Astrocyte of the cerebellum (primary cell): ENCODE data around the gene NT5DC3.

Source experiments
- DNase-seq: peaks from one replicate; pipeline ENCODE4 v3.0.0-alpha.2; 2011; ENCODE audit warnings: low read depth
- H3K4me3 ChIP-seq: 2 replicates; pipeline ENCODE4 v1.5.1; 2011; ENCODE audit warnings: mild to moderate bottlenecking, low read depth, low read length, moderate library complexity
- in situ Hi-C: cut with HindIII; loops from 2 replicates; pipeline ENCODE4 v1.10.0; 2017; ENCODE audit warnings: low sequenced_read_pairs
- TF ChIP-seq, protein P1 (sequence below): IDR thresholded peaks from 2 replicates; pipeline ENCODE4 v1.5.1; 2012; ENCODE audit warnings: low read length, low read depth, moderate library complexity, mild to moderate bottlenecking; ENCODE audit errors: missing control alignments

NT5DC3 gene

DNA sequence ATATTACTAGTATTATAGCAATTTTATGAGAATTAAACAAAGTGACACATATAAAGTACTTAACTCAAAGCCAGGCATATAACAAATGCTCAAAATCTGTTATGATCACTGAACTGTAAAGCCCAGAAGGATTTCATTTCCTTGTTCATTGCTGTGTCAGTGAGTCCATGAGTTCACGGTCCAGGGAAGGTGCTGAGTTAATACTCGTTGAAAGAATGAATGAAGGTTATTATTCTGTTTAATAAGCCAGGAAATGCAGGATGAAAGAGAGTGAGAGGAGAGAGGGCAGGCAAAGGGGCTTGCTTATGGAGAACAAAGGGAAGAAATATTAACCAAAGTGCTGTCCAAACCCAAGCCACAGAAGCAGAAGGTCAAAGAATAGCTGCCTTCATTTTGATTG, 40.2 kb upstream of the NT5DC3 start:
- TF ChIP-seq, protein P1, sequence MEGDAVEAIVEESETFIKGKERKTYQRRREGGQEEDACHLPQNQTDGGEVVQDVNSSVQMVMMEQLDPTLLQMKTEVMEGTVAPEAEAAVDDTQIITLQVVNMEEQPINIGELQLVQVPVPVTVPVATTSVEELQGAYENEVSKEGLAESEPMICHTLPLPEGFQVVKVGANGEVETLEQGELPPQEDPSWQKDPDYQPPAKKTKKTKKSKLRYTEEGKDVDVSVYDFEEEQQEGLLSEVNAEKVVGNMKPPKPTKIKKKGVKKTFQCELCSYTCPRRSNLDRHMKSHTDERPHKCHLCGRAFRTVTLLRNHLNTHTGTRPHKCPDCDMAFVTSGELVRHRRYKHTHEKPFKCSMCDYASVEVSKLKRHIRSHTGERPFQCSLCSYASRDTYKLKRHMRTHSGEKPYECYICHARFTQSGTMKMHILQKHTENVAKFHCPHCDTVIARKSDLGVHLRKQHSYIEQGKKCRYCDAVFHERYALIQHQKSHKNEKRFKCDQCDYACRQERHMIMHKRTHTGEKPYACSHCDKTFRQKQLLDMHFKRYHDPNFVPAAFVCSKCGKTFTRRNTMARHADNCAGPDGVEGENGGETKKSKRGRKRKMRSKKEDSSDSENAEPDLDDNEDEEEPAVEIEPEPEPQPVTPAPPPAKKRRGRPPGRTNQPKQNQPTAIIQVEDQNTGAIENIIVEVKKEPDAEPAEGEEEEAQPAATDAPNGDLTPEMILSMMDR = no peak
- no peak for DNase-seq
- no peak overlapping the region for H3K4me3 ChIP-seq
- in situ Hi-C loops = no loop called here

DNA sequence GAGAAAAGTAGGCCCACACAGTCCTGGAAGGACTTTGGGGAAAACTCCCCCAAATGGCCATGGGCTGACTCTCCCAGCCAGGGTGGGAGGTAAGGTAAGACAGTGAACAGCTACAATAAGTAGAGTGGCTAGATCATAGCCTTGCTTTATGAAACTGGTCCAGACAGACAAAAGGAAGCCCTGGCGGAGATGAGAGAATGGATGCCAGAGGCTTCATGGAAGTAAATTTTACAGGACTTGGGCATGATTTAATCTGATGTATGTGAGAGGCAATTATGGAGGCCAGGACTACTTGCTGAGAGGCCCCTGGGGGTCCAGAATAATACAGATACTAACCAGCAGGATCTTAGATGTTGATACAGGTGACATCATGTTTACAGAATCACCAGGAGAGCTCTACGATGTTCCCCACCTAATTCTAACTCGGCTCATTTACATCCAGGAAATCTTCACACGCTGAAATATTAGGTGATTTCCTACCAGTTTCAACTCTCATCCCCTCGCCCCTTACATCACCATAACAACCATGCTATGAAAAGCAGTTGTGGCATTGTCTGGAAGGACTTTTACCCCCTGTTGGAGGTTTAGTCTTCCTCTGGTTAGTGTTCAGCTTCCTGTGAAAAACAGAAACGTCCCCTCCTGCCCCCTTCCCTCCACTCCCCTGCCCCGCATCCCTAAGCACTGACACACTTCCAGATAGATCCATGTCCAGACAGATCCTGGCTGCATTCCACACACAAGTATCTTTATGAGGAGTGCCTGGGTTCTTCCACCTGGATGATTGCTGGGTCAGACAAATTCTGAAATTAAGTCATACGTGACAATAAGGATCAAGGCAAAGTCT, 39.5 kb upstream of the NT5DC3 start:
- H3K4me3 ChIP-seq = no peak overlapping the region
- TF ChIP-seq, protein P1 = no peak
- in situ Hi-C loops = no loop called here
- DNase-seq = no peak

DNA sequence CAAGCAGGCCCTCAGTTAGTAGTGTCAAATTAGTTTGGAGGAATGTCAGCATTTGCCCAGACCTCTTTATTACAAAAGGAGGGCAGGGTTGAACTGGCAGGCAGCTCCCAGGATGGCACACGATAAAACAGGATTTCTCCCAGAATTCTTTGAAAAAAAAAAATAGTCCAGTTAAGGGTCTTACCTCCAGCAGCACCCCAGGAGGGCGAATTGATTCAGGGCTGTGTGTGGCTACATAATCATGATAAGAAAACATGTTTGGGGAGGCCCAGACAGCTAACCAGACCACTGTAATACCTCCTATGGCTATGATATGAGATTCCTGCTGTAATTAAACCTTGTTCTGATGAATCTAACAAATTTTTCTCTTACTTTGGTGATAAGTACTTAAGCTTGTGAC, 38.8 kb upstream of the NT5DC3 start:
- in situ Hi-C loops = no loop called here
- no peak for DNase-seq
- H3K4me3 ChIP-seq = no peak overlapping the region
- TF ChIP-seq, protein P1 = no peak

DNA sequence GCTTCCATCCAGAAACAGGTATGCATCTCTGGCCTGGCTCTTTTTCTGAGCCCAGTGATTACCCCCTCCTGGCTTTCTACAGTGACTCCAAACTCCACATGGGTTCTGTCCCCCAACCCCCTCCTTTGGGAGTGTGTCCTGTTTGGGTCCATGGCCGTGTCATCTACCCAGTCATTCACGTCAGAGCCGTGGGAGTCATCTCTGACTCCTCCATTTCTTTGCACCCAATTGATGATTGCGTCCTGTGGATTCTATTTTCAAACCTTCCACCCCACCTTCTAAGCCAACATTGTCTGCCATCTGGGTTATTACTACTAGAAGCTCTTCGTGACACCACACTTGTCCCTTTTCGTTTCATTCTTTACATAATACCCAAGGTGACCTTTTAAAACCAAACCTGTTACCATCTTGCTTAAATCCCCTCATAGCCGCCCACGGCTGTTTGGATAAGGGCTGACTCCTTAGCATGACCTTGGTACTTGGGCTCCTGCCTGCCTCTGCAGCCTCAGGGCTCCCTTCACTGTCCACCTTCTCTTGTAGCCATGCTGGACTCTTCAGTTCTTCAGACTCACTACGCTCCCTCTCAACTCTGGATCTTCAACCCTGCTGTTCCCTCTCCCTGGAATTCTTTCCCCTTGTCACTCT, 38.1 kb upstream of the NT5DC3 start:
- DNase-seq = no peak
- H3K4me3 ChIP-seq = no peak overlapping the region
- in situ Hi-C loops = no loop called here
- TF ChIP-seq, protein P1 = no peak

DNA sequence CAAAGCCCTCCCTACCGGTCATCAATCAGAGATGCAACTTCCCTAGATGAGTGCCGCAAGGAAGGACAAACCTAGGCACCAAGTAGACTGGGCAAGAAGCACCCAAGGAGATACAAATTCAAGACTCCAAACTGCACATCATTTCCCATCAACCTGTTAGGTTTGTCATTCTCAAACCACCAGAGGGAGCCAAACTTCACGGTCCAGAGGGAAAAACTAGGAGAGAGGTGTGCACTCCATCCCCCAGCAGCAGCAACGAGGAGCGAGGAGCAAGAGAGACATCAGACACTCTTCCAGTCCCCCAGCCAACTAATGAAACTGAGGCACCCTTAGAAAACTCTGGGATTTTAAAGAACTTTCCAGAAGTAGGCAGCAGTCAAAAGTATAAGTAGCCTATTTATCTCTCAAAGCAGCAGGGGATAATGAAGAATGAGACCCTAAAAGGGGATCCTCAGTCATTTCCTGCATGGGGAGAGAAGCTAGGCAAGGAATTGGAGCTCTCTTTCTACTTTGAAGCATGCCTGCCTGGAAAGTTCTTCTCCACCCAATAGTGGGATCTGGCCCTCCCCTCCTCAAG, 37.0 kb upstream of the NT5DC3 start:
- no peak overlapping the region for H3K4me3 ChIP-seq
- in situ Hi-C loops = no loop called here
- peak; percentile 51 for DNase-seq
- TF ChIP-seq, protein P1 = peak; percentile 81

DNA sequence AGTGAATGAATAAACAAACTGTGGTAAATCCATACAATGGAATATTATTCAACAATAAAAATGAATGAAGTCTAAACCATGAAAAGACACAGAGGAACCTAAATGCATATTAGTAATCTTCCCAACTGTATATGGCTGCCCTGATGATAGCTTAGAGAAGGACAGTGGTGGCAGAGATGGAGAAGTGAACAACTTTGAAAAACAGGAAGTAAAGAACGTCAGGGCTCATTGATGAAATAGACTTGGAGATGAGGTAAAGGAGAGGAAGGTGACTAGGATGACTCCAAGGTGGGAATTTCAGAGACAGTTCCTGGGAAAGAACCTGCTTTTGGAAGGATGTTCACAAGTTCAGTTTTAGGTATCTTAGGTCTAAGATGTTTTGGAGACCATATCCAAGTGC, 36.3 kb upstream of the NT5DC3 start:
- TF ChIP-seq, protein P1 = no peak
- no peak for DNase-seq
- in situ Hi-C loops = no loop called here
- no peak overlapping the region for H3K4me3 ChIP-seq
